NK-92 (cell line): ENCODE measurements around the gene ACVRL1.

Experiments used
- DNase-seq: peaks from one replicate; lab custom pipeline; 2025; ENCODE audit not compliant: unreplicated experiment; lab: John Stamatoyannopoulos, UW

Gene ACVRL1

GRCh38 chr12:51907083-51907855, at the start of gene ACVRL1:
ACVRL1 (plus strand) TSS chr12:51907504; CDS start chr12:51912475, 4,971 bp downstream.
- no peak for DNase-seq

- no peak for DNase-seq
These were observed 46.3 kb upstream of the ACVRL1 start for GRCh38 chr12:51860986-51861385.

GRCh38 chr12:51862947-51863346, 44.4 kb upstream of the ACVRL1 start:
- DNase-seq: no peak

- no peak for DNase-seq
These were observed 43.9 kb upstream of the ACVRL1 start for GRCh38 chr12:51863363-51863932.

GRCh38 chr12:51863933-51864832, 43.1 kb upstream of the ACVRL1 start:
- DNase-seq: no peak

- DNase-seq: no peak
These were observed 42.3 kb upstream of the ACVRL1 start for GRCh38 chr12:51864833-51865670.

GRCh38 chr12:51865757-51866270, 41.5 kb upstream of the ACVRL1 start:
- no peak for DNase-seq

- no peak for DNase-seq
These were observed 41.0 kb upstream of the ACVRL1 start for GRCh38 chr12:51866324-51866723.

- no peak for DNase-seq
These were observed 40.5 kb upstream of the ACVRL1 start for GRCh38 chr12:51866762-51867161.

- DNase-seq: no peak
These were observed 39.9 kb upstream of the ACVRL1 start for GRCh38 chr12:51867371-51867770.

- no peak for DNase-seq
These were observed 39.4 kb upstream of the ACVRL1 start for GRCh38 chr12:51867796-51868428.

GRCh38 chr12:51868821-51869495, 38.3 kb upstream of the ACVRL1 start:
- DNase-seq: no peak

- DNase-seq: no peak
These were observed 37.8 kb upstream of the ACVRL1 start for GRCh38 chr12:51869496-51869865.

GRCh38 chr12:51869931-51870330, 37.4 kb upstream of the ACVRL1 start:
- no peak for DNase-seq

GRCh38 chr12:51870504-51870903, 36.8 kb upstream of the ACVRL1 start:
- DNase-seq: no peak

- DNase-seq: no peak
These were observed 36.2 kb upstream of the ACVRL1 start for GRCh38 chr12:51871126-51871525.

GRCh38 chr12:51871918-51872688, 35.2 kb upstream of the ACVRL1 start:
- no peak for DNase-seq

GRCh38 chr12:51872689-51872981, 34.7 kb upstream of the ACVRL1 start:
- DNase-seq: no peak
